CD4-positive, alpha-beta T cell treated with Interleukin-1 beta for 1 hour (primary cell): ENCODE measurements around the gene PPEF2.

Experiments used
- DNase-seq, 2 donors: peaks; one replicate each; pipeline ENCODE4 v3.0.0-alpha.2; 2020 to 2022

The PPEF2 gene

DNA sequence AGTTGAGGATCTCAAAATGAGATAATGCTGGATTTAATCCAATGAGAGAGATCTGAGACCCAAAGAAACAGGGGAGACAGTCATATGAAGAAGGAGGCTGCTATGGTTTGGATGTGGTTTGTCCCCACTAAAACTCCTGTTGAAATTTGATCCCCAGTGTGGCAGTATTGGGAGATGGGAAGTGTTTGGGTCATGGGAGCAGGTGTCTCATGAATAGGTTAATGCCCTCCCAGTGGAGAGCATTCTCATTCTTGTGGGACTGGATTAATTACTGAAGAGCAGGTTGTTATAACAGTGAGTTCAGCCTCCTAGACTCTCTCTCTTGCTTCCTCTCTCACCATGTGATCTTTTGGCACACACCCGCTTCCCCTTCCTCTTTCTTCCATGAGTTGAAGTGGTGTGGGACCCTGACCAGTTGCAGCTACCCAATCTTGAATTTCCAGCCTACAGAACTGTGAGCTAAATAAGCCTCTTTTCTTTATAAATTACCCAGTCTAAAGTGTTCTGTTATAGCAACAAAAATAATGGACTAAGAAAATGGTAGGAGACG, 70.3 kb downstream of the PPEF2 start:
- DNase-seq = no peak

DNA sequence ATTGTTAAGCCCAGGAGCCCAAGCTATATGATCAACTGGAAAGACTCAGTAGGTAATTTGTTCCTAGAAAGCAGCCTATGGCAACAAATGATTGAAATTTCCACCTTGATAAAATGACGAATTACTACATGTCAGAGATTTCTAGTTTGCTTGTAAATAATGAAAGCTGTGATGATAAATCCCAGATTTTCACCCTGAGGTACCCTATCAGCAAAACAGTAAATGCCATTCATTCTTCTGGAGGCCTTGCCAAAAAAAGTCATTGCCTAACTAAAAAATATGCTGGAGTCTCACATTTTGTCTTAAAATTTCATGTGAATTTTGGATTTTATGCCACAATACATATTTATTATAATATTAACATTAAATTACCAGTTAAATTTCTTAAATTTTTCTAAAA, 71.3 kb downstream of the PPEF2 start:
- DNase-seq = no peak

DNA sequence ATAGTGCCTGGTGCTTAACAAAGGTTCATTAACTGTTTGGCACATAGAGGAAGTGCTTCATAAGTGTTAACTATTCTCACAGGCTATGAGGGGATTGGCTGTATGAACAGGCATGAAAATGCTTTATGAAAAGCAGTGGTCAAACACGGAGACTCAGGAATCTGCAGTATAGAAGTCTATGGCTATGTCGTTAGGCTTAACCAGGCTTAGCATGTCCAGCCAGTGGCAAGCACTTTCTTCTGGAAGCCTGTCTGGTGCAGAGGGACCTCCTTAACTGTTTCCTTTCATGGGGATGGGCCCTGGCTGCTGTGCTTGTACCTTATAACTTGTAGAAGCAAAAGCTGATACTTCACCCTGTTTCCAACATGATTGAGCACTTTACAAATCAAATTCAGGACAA, 78.4 kb downstream of the PPEF2 start:
- no peak for DNase-seq

DNA sequence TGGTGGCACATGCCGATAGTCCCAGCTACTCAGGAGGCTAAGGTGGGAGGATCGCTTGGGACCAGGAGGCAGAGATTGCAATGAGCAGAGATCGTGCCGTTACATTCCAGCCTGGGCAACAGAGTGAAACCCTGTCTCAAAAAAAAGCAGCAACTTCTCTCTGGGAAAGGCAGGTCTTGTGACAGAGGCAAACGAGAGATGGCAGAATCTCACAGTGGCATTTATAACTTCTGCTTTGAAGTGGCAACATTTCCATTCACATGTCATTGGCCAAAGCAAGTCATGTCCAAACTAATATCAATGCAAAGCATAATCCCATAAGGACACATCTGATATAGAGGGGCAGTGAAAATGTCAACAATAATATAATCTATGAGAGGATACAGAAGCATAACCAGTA, 79.8 kb downstream of the PPEF2 start:
- DNase-seq = no peak

DNA sequence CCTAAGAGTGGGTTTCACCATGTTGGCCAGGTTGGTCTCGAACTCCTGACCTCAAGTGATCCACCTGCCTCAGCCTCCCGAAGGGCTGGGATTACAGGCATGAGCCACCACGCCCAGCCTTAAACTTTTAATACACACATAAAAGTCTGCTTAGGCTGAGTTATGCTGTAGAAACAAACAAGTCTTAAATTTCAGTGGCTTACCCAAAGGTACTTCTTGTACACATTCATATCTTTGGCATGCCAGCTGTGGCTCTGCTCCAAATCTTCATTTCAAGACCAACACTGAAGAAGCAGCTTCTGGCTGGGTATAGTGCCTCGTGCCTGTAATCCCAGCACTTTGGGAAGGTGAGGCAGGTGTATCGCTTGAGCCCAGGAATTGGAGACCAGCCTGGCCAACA, 80.3 kb downstream of the PPEF2 start:
- DNase-seq = no peak

DNA sequence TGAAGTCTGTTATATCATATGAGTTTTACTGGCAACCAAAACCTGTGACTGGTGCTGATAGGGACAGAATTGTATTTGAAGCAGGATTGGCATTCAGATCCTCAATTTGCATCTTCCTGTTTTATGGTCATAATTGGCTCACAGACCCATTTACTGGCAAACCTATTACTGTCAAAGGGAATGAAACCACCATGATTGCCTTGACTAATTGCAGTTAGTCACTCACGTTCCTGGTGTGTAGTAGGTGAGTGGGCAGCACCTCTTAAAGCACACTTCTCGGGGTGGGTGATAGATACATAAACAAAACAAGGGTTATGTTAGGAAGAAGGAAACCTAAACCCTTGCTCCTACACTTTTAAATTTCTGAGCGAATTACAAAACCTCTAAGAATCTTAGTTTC, 81.0 kb downstream of the PPEF2 start:
- no peak for DNase-seq

DNA sequence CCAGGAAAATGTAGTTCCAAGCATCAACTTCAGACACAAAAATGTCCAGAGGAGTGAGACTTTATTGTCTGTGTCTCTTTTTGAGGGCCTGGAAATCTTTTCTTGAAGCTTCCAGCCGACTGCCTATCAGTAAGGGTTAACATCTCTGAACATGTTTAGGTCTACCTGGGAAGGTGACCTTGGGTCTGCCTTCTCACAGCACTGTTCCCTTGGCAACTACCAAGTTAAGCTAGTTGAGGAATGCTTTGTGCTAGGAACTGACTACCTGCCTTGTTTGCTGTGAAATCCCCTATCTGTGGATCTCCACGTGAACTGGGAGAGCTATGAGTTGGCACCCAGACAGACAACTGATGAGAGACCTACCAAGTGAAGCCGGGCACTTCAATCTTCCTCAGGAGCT, 81.6 kb downstream of the PPEF2 start:
- DNase-seq = no peak

DNA sequence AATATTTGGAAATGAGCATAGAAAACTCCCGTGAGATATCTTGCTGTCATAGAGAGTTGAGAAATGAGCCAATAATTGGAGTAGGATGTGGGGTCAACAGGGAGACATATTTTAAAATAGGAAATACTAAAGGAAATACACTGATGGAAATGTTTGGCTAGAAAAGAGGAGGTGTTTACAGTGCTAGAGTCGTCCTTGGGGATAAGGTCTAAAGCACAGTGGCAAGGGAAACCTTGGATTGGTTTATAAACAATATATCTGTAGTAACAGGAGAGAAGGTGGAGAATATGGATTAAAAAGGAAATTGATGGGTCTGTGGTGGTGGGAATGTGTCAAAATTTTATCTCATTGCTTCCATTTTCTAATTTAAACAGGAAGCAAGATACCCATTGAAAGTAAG, 82.1 kb downstream of the PPEF2 start:
- no peak for DNase-seq

DNA sequence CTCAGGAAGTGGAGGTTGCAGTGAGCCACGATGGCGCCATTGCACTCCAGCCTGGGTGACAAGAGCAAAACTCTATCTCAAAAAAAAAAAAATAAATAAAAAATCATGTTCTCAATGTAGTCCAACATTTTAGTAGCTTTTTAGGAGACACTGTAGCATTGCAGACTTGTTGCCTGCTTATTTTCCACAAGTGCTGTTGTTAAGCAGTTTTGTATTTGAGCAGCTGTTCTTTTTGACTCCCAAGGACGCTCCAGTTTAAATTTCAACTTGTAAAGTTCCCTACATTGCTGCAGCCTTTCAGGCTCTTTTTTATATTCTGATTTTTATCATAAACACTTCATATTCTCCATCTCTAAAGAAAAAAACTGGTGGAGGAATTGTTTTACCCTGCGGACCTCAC, 83.1 kb downstream of the PPEF2 start:
- no peak for DNase-seq

DNA sequence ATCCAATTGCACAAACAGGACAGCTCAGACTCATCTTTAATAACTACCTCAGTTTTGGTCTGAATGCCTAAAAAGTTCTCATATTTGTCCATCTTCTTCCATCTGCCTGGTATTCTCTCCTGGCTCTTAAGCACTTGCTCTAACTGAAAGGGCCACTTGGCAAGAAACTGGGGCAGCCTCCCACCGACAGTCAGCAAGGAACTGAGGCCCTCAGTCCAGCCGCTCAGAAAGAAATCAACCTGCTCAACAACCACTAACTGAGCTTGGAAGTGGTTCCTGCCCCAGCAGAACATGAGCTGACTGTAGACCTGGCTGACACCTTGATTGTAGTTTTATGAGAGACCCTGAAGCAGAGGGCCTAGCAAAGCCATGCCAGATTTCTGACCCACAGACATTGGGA, 84.4 kb downstream of the PPEF2 start:
- no peak for DNase-seq
